ENCODE measurements around the gene KDM8.

The KDM8 gene

GRCh38 chr16:27203507-27204311, at the start of gene KDM8:
KDM8 (plus strand) TSS chr16:27203526; CDS start chr16:27210124, 6,598 bp downstream.
- H3K27ac ChIP-seq (ENCODE audit: low read depth, low read length): peak within 1 kb of the TSS; percentile 87
- no peaks in the 10 kb centered on the region for H3K9me3 ChIP-seq (ENCODE audit: insufficient read depth, low read length)
- peaks cover 24% of the 10 kb centered on the region for H3F3A ChIP-seq (ENCODE audit: insufficient read depth)
- peak within 1 kb of the TSS; percentile 72 for H3K4me3 ChIP-seq (ENCODE audit: insufficient read depth, low read length, poor library complexity, severe bottlenecking)
- no peaks in the 10 kb centered on the region for H3K27me3 ChIP-seq (ENCODE audit: low read length)
- peak within 1 kb of the TSS; percentile 86 for H3K4me2 ChIP-seq (ENCODE audit: low read depth, low read length, poor library complexity, severe bottlenecking)
- no peaks in the 10 kb centered on the region for H4K20me1 ChIP-seq (ENCODE audit: low read depth, low read length)
- no peaks in the 10 kb centered on the region for H3K9me2 ChIP-seq (replicated peaks; ENCODE audit: insufficient read depth, low read length)
- H3K79me2 ChIP-seq (ENCODE audit: insufficient read depth, low read length): no peaks in the 10 kb centered on the region
- TF ChIP-seq EZH2phosphoT487 (conservative IDR thresholded peaks at IDR 0.05; ENCODE audit: low read length) (no peak), CTCF (IDR thresholded peaks at IDR 0.05; ENCODE audit: insufficient read depth, low read length, poor library complexity, severe bottlenecking) (no peak)
- H3K9ac ChIP-seq (ENCODE audit: low read length): peak within 1 kb of the TSS; percentile 80
- H3K36me3 ChIP-seq (ENCODE audit: low read length): no peaks in the 10 kb centered on the region
- peak within 1 kb of the TSS; percentile 89 for H2AFZ ChIP-seq (ENCODE audit: low read depth, low read length, severe bottlenecking)

- no peaks in the 10 kb centered on the region for H3K9me3 ChIP-seq (ENCODE audit: insufficient read depth, low read length)
- no peaks in the 10 kb centered on the region for H3K36me3 ChIP-seq (ENCODE audit: low read length)
- no peak overlapping the region for H3K27ac ChIP-seq (ENCODE audit: low read depth, low read length)
- H3K9me2 ChIP-seq (replicated peaks; ENCODE audit: insufficient read depth, low read length): no peaks in the 10 kb centered on the region
- H3F3A ChIP-seq (ENCODE audit: insufficient read depth): no peaks in the 10 kb centered on the region
- TF ChIP-seq CTCF (IDR thresholded peaks at IDR 0.05; ENCODE audit: insufficient read depth, low read length, poor library complexity, severe bottlenecking): peak; percentile 98
- no peak for TF ChIP-seq EZH2phosphoT487 (conservative IDR thresholded peaks at IDR 0.05; ENCODE audit: low read length)
- H2AFZ ChIP-seq (ENCODE audit: low read depth, low read length, severe bottlenecking): no peak overlapping the region
- no peak overlapping the region for H3K4me3 ChIP-seq (ENCODE audit: insufficient read depth, low read length, poor library complexity, severe bottlenecking)
- no peaks in the 10 kb centered on the region for H3K27me3 ChIP-seq (ENCODE audit: low read length)
- no peaks in the 10 kb centered on the region for H3K79me2 ChIP-seq (ENCODE audit: insufficient read depth, low read length)
- no peak overlapping the region for H3K4me2 ChIP-seq (ENCODE audit: low read depth, low read length, poor library complexity, severe bottlenecking)
- no peak overlapping the region for H3K9ac ChIP-seq (ENCODE audit: low read length)
- H4K20me1 ChIP-seq (ENCODE audit: low read depth, low read length): no peaks in the 10 kb centered on the region
Observed at GRCh38 chr16:27154705-27155521, 48.4 kb upstream of the KDM8 start.

- no peaks in the 10 kb centered on the region for H3K36me3 ChIP-seq (ENCODE audit: low read length)
- H3K27me3 ChIP-seq (ENCODE audit: low read length): no peaks in the 10 kb centered on the region
- H2AFZ ChIP-seq (ENCODE audit: low read depth, low read length, severe bottlenecking): no peak overlapping the region
- H3F3A ChIP-seq (ENCODE audit: insufficient read depth): no peaks in the 10 kb centered on the region
- no peaks in the 10 kb centered on the region for H3K9me3 ChIP-seq (ENCODE audit: insufficient read depth, low read length)
- no peaks in the 10 kb centered on the region for H3K79me2 ChIP-seq (ENCODE audit: insufficient read depth, low read length)
- H3K27ac ChIP-seq (ENCODE audit: low read depth, low read length): no peak overlapping the region
- H4K20me1 ChIP-seq (ENCODE audit: low read depth, low read length): no peaks in the 10 kb centered on the region
- no peak overlapping the region for H3K9ac ChIP-seq (ENCODE audit: low read length)
- TF ChIP-seq CTCF (IDR thresholded peaks at IDR 0.05; ENCODE audit: insufficient read depth, low read length, poor library complexity, severe bottlenecking) (no peak), EZH2phosphoT487 (conservative IDR thresholded peaks at IDR 0.05; ENCODE audit: low read length) (no peak)
- no peak overlapping the region for H3K4me2 ChIP-seq (ENCODE audit: low read depth, low read length, poor library complexity, severe bottlenecking)
- no peak overlapping the region for H3K4me3 ChIP-seq (ENCODE audit: insufficient read depth, low read length, poor library complexity, severe bottlenecking)
- H3K9me2 ChIP-seq (replicated peaks; ENCODE audit: insufficient read depth, low read length): no peaks in the 10 kb centered on the region
Observed at GRCh38 chr16:27156579-27156978, 46.7 kb upstream of the KDM8 start.
